ENCODE results near the gene ETNK1.

Gene ETNK1

DNA sequence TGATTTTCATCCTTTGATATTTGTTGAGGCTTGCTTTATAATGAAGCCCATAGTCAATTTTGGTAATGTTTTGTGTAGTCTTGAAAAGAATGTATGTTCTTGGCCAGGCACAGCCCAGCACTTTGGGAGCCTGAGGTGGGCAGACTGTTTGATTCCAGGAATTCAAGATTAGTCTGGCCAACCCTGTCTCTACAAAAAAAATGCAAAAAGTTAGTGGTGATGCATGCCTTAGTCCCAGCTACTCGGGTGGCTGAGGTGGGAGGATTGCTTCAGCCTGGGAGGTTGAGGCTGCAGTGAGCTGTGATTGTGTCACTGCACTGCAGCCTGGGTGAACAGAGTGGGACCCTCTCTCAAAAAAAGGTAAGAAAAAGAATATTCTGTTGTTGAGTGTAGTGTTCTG is 10.8 kb downstream of the ETNK1 start:
- DNase-seq (ENCODE audit: low read depth) = no peak

- DNase-seq (ENCODE audit: low read depth) = no peak
These were observed 15.9 kb downstream of the ETNK1 start for GRCh38 chr12:22640851-22641250.

- DNase-seq (ENCODE audit: low read depth) = no peak
These were observed 16.5 kb downstream of the ETNK1 start for GRCh38 chr12:22641353-22642053.

- no peak for DNase-seq (ENCODE audit: low read depth)
These were observed 23.7 kb downstream of the ETNK1 start for GRCh38 chr12:22648668-22649067.

DNA sequence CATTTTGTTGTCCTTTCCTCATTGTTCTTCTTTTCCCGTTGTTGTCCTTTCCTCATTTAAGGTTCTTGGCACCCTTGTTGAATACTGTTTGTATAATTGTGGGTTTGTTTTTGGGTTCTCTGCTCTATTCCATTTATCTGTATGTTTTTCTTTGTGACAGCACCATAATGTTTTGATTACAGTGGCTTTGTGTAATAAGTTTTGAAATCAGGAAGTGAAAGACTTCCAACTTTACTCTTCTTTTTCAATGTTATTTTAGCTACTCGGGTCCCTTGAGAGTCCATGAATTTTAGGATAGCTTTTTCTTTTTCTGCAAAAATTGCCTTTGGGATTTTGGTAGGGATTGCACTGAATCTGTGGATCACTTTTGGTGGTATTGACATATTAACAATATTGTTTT is 28.1 kb downstream of the ETNK1 start:
- no peak for DNase-seq (ENCODE audit: low read depth)

DNA sequence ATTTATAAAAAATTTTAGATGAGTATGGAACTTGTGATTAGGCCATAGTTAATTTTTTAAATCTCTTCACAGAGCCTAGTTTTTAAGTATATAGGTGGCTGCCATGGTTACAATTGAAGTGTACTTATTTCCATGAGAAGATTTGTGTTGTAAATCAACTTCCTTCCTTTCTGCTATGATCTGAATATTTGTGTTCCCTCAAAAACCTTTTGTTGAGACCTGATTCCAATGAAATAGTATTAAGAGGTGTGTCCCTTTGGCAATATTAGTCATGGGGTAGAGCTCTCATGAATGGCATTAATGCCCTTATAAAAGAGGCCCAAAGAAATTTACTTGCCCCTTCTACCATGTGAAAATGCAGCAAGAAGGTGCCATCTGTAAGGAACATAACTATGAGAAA is 28.8 kb downstream of the ETNK1 start:
- no peak for DNase-seq (ENCODE audit: low read depth)

- no peak for DNase-seq (ENCODE audit: low read depth)
These were observed 31.4 kb downstream of the ETNK1 start for GRCh38 chr12:22656376-22656775.

- DNase-seq (ENCODE audit: low read depth) = no peak
These were observed 31.9 kb downstream of the ETNK1 start for GRCh38 chr12:22656831-22657230.

GRCh38 chr12:22657538-22657937 is 32.6 kb downstream of the ETNK1 start:
- no peak for DNase-seq (ENCODE audit: low read depth)

DNA sequence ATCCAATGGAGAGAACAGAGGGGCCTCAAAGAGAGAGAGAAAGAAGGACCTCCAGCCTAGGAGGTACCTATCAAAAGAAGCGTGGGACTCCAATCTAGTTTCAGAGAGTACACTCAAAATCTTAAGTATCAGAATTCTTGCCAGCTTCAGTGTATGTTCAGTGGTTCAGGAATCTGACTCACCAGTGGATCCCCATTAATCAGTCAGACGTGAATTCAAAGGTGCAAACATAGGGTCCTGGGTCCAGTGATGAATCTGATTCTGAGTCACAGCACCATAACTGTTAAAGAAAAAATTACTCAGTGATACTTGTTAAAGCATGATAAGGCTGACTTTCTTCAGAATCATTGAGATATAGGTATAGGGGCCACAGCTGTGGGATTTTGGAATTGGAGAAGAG is 33.2 kb downstream of the ETNK1 start:
- DNase-seq (ENCODE audit: low read depth) = no peak

GRCh38 chr12:22662356-22662755 is 37.4 kb downstream of the ETNK1 start:
- DNase-seq (ENCODE audit: low read depth) = no peak

GRCh38 chr12:22665476-22665875 is 40.5 kb downstream of the ETNK1 start:
- DNase-seq (ENCODE audit: low read depth) = no peak

- DNase-seq (ENCODE audit: low read depth) = no peak
These were observed 42.2 kb downstream of the ETNK1 start for GRCh38 chr12:22667122-22667521.

DNA sequence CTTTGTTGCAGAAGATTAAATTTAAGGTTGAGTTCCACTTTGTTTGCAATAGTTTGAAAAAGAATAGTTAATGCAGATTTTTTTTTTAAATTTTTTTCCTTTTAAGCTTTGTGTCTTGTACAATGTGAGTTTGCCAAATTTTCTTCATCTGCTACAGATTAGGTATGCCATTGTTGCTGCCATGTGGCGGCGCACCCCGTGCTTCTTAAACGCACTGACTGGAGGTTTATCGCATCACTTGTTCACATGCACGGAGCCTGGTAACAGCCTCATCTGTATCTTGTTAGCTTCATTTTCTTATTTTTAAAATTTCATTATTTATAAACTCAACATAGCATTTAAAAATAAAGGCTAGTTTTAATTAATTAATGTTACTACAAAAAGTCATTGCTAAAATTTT is 43.5 kb downstream of the ETNK1 start:
- DNase-seq (ENCODE audit: low read depth) = no peak

DNA sequence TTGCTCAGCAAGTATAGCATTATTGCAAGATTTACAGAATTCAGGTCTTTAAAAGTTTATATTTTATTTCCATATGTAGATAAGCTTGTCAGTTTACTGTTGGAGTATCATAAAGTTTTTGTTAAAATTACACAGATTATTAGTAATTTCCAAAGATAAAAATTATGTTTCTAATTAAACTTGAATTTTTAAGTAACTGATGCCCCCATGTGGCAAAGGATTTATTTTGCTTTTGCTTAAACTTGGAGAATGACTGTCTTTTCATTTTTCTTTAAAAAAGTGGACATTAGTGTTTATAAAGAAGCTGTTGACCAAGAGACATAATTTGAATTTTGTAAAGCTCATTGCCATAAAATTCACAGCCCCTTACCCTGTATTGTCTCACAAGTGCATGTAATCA is 45.8 kb downstream of the ETNK1 start:
- DNase-seq (ENCODE audit: low read depth) = no peak

DNA sequence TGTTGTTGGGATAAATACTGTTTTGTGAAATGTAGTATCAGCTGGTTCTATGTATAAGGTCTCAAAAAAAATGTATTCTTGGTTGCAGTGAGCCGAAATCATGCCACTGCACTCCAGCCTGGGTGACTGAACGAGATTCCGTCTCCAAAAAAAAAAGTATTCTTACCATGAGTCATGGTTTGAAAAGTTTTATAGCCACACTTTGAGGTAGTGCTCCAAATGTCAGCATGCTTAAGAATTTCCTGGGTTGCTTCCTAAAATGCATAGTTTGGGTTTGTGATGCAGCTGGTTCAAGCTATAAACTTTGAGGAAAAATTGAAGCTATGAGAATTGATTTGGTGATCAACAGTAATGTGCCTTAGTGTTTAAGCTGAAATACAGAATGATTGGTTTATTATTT is 48.0 kb downstream of the ETNK1 start:
- no peak for DNase-seq (ENCODE audit: low read depth)

DNA sequence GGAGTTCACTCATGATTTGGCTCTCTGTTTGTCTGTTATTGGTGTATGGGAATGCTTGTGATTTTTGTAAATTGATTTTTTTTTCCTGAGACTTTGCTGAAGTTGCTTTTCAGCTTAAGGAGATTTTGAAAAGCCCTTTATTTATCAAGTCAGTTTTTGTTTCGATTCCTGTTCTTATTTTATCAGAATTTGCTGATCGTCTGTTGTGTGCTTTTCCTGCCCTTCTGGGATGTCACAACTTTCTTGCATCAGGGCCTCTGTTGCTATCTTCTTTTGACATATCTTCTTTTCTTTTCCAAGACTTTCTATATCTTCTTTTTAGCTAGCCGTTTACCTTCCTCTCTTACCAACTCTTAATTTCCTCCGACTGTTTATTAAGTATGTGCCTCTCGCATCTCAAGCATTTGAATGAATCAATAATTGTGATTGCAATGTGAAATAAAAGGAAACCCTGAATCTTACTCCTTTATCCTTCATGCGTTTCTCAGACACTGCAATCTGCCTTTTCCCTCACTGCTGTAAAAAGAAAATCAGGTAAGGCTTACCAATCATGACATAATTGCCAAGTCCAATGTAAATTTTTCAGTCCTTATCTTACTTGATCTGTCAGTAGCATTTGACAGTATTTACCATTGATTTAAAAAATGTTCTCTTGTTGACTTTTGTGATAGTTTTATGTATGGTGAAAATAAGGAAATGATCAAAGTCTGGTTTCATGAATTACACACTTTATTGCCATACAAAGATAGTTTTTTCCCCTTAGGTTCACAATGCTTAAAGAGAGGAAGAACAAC is 53.0 kb downstream of the ETNK1 start:
- DNase-seq (ENCODE audit: low read depth) = no peak

DNA sequence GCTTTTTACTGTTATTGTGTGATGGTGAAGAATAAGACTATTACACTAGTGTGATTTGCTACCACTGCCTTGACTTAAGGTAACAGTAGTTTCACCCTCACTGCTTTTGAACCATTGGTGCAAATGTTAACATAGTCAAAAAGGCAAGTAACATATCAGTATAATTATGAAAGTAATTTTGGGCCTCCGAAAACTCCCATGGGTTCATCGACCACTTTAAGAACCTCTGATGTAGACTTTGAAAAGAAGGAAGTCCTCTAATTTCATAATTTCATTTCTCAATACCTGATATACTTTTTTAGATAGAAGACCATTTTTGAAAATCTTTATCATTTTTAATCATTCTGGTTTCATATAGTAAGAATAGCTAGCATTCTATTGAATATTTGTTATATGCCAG is 57.7 kb downstream of the ETNK1 start:
- DNase-seq (ENCODE audit: low read depth) = no peak

DNA sequence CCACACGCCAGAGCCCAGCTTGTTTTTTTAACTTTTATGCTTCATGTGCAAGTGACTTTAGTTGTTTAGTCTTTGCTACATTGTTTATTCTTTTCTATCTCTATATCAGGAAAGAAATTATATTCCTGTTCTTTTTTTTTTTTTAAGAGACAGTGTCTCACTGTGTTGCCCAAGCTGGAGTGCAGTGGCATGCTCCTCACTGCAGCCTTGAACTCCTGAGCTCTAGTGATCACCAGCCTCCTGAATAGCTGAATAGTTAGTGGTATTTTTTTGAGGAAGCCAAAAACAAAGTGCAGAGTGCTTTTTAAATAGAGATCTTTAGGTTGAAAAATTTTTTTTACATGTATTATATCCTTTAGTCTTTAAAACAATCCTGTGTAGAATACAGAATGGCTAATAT is 58.2 kb downstream of the ETNK1 start:
- no peak for DNase-seq (ENCODE audit: low read depth)

GRCh38 chr12:22684140-22685118 is 59.5 kb downstream of the ETNK1 start:
- DNase-seq (ENCODE audit: low read depth) = no peak

- DNase-seq (ENCODE audit: low read depth) = no peak
These were observed 61.2 kb downstream of the ETNK1 start for GRCh38 chr12:22686193-22686592.

DNA sequence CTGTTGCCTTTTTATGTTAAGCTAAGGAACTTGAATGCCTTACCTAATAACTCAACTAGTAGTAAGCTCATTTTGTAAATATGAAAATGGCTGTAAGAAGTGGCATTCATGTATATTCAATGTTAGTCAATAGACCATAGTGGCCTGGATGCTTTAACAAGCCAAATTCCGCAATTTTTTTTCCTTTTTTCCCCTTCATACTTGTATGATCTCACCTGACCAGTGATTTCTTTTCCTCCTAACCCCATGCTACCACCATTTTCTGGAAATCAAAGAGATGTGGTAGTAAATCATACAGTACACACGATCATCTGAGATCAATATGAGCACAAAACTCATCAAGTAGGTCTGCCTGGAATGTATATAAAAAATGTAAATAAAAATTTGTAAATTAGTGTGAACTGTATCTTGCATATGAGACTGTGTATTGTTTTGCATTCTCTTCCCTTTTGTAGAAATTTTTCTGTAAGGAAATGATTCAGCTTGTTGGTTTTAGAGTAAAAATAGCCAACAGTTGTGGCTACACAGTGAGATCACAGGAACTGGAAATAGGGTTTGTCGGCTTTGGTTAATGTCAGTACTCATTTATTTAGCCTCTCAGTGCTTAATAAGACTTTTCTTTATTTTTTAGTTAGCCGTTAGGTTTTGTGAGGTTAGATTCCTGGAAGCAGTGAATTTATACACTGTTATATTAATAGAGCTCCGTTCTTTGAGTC is 62.5 kb downstream of the ETNK1 start:
- no peak for DNase-seq (ENCODE audit: low read depth)
